WERI-Rb-1 (cell line): Measurements from ENCODE around the gene COL12A1.

Experiments used
- DNase-seq: peaks from one replicate; pipeline ENCODE4 v3.0.0-alpha.2; 2020
- H3K27ac ChIP-seq: fragments of 250-450 bp; sonication (Bioruptor Pico); 2 replicates; pipeline ENCODE4 v1.5.1; 2020; ENCODE audit warnings: mild to moderate bottlenecking, moderate library complexity
- H3K27me3 ChIP-seq: fragments of 250-450 bp; sonication (Bioruptor Pico); 2 replicates; pipeline ENCODE4 v1.5.1; 2021; ENCODE audit warnings: mild to moderate bottlenecking, low read depth, moderate library complexity; ENCODE audit not compliant: insufficient read depth, severe bottlenecking
- H3K36me3 ChIP-seq: fragments of 250-450 bp; sonication (Bioruptor Pico); 2 replicates; pipeline ENCODE4 v1.5.1; 2020; ENCODE audit warnings: mild to moderate bottlenecking, moderate library complexity
- H3K4me3 ChIP-seq: 2 replicates; pipeline ENCODE4 v1.5.1; 2011; ENCODE audit warnings: low read depth, mild to moderate bottlenecking, control low read depth, low read length
- H3K9me3 ChIP-seq: fragments of 250-450 bp; sonication (Bioruptor Pico); 2 replicates; pipeline ENCODE4 v1.5.1; 2021; ENCODE audit warnings: mild to moderate bottlenecking, moderate library complexity; ENCODE audit not compliant: severe bottlenecking
- CTCF ChIP-seq: IDR thresholded peaks from 2 replicates; pipeline ENCODE4 v1.5.1; 2011; ENCODE audit warnings: low read depth, mild to moderate bottlenecking, control low read depth, inconsistent platforms, low read length

The COL12A1 gene

DNA sequence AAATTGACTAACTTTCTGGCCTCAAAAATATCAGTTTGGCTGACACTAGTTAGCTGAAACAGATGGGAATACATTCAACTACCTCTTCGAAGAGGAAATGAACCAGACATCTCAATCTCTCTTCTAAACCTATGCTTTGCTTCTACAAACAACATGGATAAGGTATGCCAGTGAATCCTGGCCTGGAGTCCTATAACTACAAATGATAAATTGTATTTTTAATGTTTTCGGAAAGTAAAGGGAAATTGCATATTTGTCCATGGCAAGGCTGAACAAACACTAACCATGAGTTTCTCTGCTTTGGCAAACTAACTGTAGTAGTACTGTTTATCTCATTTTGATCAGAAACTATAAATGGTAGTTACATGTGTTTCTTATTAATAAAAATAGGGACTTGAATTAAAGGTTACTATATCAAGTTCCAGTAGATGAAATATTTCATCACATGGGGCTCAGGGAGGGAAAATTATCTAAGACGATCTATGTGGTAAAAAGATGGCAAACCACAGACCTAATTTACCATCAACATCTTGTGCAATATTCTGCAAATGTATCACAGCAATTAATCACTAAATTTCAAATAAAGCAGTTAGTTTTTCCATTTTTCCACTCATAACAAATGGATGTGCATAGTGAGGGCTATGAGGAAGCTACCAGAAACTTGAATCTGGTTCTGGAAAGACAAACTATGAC is 76.8 kb downstream of the COL12A1 start:
- Histone ChIP-seq H3K4me3 (no peak overlapping the region), H3K9me3 (no peaks in the 10 kb centered on the region), H3K36me3 (no peaks in the 10 kb centered on the region), H3K27ac (no peak overlapping the region), H3K27me3 (peaks cover 67% of the 10 kb centered on the region)
- TF ChIP-seq CTCF: no peak
- DNase-seq: no peak

DNA sequence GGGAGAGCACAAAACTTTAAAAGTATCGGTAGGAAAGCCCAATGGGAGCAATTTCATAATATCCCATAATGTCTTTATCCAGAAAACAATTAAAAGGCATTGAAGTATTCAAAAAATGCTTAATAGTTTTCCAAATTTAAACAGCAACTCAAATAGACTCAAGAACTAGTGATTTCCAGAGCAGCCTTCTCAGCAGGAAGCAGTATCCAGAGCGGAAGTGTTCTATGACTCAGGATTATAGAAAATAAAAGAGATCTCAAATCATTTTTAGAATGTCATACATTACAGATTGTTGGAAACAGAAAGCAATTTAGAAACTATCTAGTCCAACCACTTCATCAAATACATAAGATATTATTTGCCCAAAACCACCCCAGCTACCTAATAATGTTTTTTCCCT is 79.3 kb downstream of the COL12A1 start:
- no peak for DNase-seq
- H3K9me3 ChIP-seq: no peaks in the 10 kb centered on the region
- H3K27ac ChIP-seq: no peak overlapping the region
- peaks cover 71% of the 10 kb centered on the region for H3K27me3 ChIP-seq
- H3K36me3 ChIP-seq: no peaks in the 10 kb centered on the region
- no peak for TF ChIP-seq CTCF
- H3K4me3 ChIP-seq: no peak overlapping the region

- DNase-seq: no peak
- Histone ChIP-seq H3K9me3 (no peaks in the 10 kb centered on the region), H3K4me3 (no peak overlapping the region), H3K27ac (no peak overlapping the region), H3K36me3 (no peaks in the 10 kb centered on the region), H3K27me3 (peaks cover 68% of the 10 kb centered on the region)
- TF ChIP-seq CTCF: no peak
Measured at GRCh38 chr6:75124983-75125382, 80.9 kb downstream of the COL12A1 start.

DNA sequence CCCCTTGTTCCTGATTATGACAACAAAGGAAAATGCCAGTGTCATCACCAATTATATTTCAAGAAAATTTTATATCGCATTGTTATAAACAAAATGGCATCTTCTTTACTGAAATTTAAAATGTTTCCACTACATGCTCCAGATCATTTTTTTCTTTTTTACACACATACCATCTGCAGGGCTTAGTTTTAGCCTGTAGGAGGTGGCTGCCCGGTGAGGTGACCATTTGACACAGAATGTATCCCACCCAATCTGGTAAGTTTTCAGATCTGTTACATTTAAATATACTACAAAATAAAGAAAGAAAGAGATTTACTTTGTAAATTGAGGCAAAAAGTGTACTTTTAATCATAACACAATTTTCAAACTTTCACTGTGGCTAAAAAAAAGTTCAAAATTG is 81.8 kb downstream of the COL12A1 start:
- peaks cover 68% of the 10 kb centered on the region for H3K27me3 ChIP-seq
- no peak for DNase-seq
- TF ChIP-seq CTCF: no peak
- H3K4me3 ChIP-seq: no peak overlapping the region
- no peak overlapping the region for H3K27ac ChIP-seq
- no peaks in the 10 kb centered on the region for H3K36me3 ChIP-seq
- H3K9me3 ChIP-seq: no peaks in the 10 kb centered on the region

- H3K36me3 ChIP-seq: no peaks in the 10 kb centered on the region
- H3K9me3 ChIP-seq: no peaks in the 10 kb centered on the region
- no peak overlapping the region for H3K27ac ChIP-seq
- DNase-seq: no peak
- H3K27me3 ChIP-seq: peaks cover 78% of the 10 kb centered on the region
- H3K4me3 ChIP-seq: no peak overlapping the region
- no peak for TF ChIP-seq CTCF
Measured at GRCh38 chr6:75118925-75119515, 86.8 kb downstream of the COL12A1 start.

- H3K9me3 ChIP-seq: no peaks in the 10 kb centered on the region
- TF ChIP-seq CTCF: no peak
- H3K27me3 ChIP-seq: peaks cover 72% of the 10 kb centered on the region
- DNase-seq: no peak
- no peak overlapping the region for H3K27ac ChIP-seq
- H3K36me3 ChIP-seq: no peaks in the 10 kb centered on the region
- H3K4me3 ChIP-seq: no peak overlapping the region
Measured at GRCh38 chr6:75117701-75118100, 88.2 kb downstream of the COL12A1 start.
